ENCODE results near the gene CTNNA2. TPM values are rescaled to one million over a fixed set of nuclear protein-coding genes. Genes with fewer than 3 reads are reported as not detected.

The CTNNA2 gene
- total RNA-seq, 1 experiment from 2014 or later: 5.5 TPM

DNA sequence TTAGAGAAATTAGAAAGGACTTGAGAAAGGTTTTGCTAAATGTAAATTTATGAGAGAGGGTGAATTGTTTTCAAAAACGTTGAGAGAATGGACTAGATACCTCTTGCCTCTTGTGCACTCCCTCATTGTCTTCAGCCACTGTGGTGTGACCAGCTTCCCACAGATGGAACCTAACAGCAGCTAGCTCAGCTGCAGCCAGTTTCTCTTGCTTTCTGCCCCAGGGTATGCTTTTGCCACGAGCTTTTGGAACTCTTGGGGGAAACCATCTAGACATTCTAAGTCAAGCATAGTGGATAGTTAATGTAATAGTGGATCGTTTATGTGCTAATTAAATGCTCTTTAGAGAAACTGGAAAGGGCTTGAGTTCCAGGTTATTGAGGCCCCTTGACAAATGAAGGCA, 288.2 kb downstream of the CTNNA2 start:
- Histone ChIP-seq H4K20me1 (ENCODE audit: control insufficient read depth, insufficient read depth, insufficient read length) (no peaks in the 10 kb centered on the region), H3K23me2 (ENCODE audit: insufficient read length, low read depth, low read length, poor library complexity, severe bottlenecking) (no peaks in the 10 kb centered on the region), H4K5ac (ENCODE audit: insufficient read length, low read depth, low read length) (no peak overlapping the region), H2BK5ac (ENCODE audit: insufficient read length, low read length) (no peak overlapping the region), H4K91ac (ENCODE audit: insufficient read length, low read depth, low read length) (no peak overlapping the region), H3K4me2 (ENCODE audit: insufficient read depth, insufficient read length, low read length) (no peak overlapping the region), H3K79me2 (ENCODE audit: insufficient read depth, low read length) (no peaks in the 10 kb centered on the region), H2BK120ac (ENCODE audit: low read depth, low read length, poor library complexity, severe bottlenecking) (no peak overlapping the region), H2AK5ac (ENCODE audit: insufficient read length, low read length) (no peak overlapping the region), H3K23ac (ENCODE audit: insufficient read length, low read depth, low read length) (no peak overlapping the region), H4K8ac (replicated peaks; ENCODE audit: insufficient read length, low read depth, low read length) (no peak overlapping the region), H2BK20ac (ENCODE audit: low read depth, low read length, poor library complexity, severe bottlenecking) (no peak overlapping the region), H2BK15ac (ENCODE audit: low read depth, low read length) (no peak overlapping the region), H3K56ac (ENCODE audit: insufficient read length, low read depth, low read length) (no peak overlapping the region), H3K27ac (ENCODE audit: insufficient read length, low read depth, low read length) (no peak overlapping the region), H3K14ac (ENCODE audit: insufficient read depth, low read length) (no peak overlapping the region), H3K4me1 (ENCODE audit: insufficient read depth, low read length) (peaks cover 3% of the 10 kb centered on the region; the same call in 1 of the 2 replicates), H3K18ac (ENCODE audit: insufficient read length, low read depth, low read length) (no peak overlapping the region), H3K79me1 (ENCODE audit: insufficient read depth, low read depth, low read length, poor library complexity, severe bottlenecking) (no peaks in the 10 kb centered on the region), H3K4ac (ENCODE audit: low read depth, low read length) (no peak overlapping the region), H3K27me3 (ENCODE audit: insufficient read depth, low read length) (no peaks in the 10 kb centered on the region), H2AFZ (ENCODE audit: low read length) (no peak overlapping the region), H2BK12ac (ENCODE audit: insufficient read length, low read depth, low read length) (no peak overlapping the region), H3T11ph (ENCODE audit: low read length) (no peak overlapping the region), H3K9me3 (ENCODE audit: control insufficient read depth, low read depth, low read length) (no peaks in the 10 kb centered on the region), H3K9ac (ENCODE audit: extremely low read depth, insufficient read length, low read length) (no peak overlapping the region)
- no peaks in the 10 kb centered on the region for H3K27me3 Mint-ChIP-seq (ENCODE audit: low read depth)
- peaks cover 21 to 22% of the 10 kb centered on the region in 2 experiments for H3K4me1 Mint-ChIP-seq
- H3K27ac Mint-ChIP-seq: no peak overlapping the region
- H3K36me3 Mint-ChIP-seq (ENCODE audit: insufficient read depth in 1 of 3, low read depth in 3 of 3): peaks cover 11 to 19% (median 12%) of the 10 kb centered on the region in 3 experiments
- TF ChIP-seq, protein P1, sequence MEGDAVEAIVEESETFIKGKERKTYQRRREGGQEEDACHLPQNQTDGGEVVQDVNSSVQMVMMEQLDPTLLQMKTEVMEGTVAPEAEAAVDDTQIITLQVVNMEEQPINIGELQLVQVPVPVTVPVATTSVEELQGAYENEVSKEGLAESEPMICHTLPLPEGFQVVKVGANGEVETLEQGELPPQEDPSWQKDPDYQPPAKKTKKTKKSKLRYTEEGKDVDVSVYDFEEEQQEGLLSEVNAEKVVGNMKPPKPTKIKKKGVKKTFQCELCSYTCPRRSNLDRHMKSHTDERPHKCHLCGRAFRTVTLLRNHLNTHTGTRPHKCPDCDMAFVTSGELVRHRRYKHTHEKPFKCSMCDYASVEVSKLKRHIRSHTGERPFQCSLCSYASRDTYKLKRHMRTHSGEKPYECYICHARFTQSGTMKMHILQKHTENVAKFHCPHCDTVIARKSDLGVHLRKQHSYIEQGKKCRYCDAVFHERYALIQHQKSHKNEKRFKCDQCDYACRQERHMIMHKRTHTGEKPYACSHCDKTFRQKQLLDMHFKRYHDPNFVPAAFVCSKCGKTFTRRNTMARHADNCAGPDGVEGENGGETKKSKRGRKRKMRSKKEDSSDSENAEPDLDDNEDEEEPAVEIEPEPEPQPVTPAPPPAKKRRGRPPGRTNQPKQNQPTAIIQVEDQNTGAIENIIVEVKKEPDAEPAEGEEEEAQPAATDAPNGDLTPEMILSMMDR (conservative IDR thresholded peaks at IDR 0.05): no peak
- H3K9me3 Mint-ChIP-seq: peaks cover 11 to 17% of the 10 kb centered on the region in 2 experiments; a peak in 4 of 5 replicates
- DNase-seq: no peak
- H3K4me3 Mint-ChIP-seq: no peak overlapping the region
- no CpG with 5 or more reads among the region's 3 CpGs for WGBS (ENCODE audit: extremely low coverage, insufficient read length, low lambda C conversion rate)

Data from H9 (cell line).